Skeletal muscle cell (primary cell): ENCODE data around the gene SPP1.
"Not testable (repeated sequence)": the region's sequence is repeated elsewhere in the genome, so short reads cannot be mapped to it uniquely, and the experiment has no call there.

Experiments
- DNase-seq: peaks from one replicate; pipeline ENCODE4 v3.0.0-alpha.2; 2010; ENCODE audit warnings: low read depth
- H3K4me3 ChIP-seq: 2 replicates; pipeline ENCODE4 v1.5.1; 2011; ENCODE audit warnings: low read depth, mild to moderate bottlenecking, control low read depth, low read length, moderate library complexity

The SPP1 gene

DNA sequence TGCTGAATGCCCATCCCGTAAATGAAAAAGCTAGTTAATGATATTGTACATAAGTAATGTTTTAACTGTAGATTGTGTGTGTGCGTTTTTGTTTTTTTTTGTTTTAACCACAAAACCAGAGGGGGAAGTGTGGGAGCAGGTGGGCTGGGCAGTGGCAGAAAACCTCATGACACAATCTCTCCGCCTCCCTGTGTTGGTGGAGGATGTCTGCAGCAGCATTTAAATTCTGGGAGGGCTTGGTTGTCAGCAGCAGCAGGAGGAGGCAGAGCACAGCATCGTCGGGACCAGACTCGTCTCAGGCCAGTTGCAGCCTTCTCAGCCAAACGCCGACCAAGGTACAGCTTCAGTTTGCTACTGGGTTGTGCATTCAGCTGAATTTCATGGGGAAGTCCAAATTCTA lies at the start of gene SPP1:
Gene SPP1 (plus strand): TSS at position 249 of the 400 bp plus-strand sequence. CDS start 1,182 bp downstream, outside the sequence.
- no peak for DNase-seq
- no peak within 1 kb of the TSS for H3K4me3 ChIP-seq

DNA sequence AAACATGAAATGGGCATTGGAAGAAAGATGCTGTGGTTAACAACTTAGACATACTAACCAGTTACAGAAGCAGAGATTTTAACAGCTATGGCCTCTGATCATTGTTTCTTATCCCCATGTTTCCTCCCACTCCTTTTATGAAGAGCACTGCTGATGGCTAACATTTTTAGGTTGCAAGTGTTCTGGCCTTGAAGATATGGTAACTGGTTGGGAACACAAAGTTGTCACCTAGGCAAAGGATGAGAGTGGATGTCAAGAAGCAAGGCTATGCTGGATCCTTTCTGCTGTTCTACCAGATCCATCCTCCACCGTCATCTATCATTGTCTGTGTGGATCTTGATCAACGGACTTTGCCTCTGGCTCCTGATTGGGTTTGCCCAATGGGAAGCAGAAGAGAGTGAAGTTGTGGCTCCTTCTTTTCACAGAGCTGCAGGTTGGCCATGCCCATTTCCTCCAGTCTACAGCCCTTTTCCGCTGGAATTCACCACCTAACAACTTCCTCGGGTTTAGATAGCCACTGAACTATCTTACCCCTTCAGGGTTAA lies 48.9 kb upstream of the SPP1 start:
- no peak overlapping the region for H3K4me3 ChIP-seq
- DNase-seq = no peak

DNA sequence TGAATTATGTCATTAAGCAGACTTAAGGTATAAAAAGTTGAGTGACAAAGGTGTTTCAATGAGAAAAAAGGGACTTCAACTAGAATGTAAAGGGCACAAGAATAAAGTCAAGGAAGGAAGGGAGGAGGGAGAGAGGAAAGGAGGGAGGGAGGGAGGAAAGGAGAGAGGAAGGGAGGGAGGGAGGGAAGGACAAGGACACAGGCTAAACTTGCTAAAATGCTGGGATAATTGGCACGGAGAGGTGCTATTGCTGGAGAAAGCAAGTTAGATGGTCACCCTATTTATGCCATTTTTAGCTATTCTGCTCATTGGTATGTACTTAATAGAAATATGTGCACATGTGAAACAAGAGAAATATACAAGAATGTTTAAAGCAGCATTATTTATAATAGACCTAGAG lies 44.9 kb upstream of the SPP1 start:
- H3K4me3 ChIP-seq = no peak overlapping the region

DNA sequence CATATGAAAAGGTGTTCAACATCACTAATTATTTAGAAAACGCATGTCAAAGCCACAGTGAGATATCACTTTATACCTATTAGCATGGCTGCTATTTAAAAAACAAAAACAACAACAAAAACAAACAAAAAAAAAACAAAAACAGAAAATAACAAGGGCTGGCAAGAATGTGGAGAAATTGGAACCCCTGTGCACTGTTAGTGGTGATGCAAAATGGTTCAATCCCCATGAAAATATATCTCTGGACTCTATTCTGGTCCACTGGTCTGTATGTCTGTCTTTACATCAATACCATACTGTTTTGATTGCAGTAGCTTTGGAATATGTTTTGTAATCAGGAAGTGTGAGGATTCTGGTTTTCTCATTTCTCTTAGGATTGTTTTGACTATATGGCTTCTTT lies 43.6 kb upstream of the SPP1 start:
- DNase-seq = no peak

More for the DNA sequence above, 44.9 kb upstream of the SPP1 start:
- no peak for DNase-seq

DNA sequence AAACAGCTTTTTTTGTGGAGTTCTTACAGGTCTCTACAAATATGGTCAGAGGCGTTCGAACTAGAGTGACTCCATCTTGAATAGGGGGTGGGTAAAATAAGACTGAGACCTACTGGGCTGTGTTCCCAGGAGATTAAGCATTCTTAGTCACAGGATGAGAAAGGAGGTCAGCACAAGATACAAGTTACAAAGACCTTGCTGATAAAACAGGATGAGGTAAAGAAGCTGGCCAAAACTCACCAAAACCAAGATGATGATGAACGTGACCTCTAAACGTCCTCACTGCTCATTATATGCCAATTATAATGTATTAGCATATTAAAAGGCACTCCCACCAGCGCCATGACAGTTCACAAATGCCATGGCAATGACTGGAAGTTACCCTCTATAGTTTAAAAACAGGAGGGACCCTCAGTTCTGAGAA lies 42.8 kb upstream of the SPP1 start:
- no peak for DNase-seq
- no peak overlapping the region for H3K4me3 ChIP-seq

More for the DNA sequence above, 43.6 kb upstream of the SPP1 start:
- H3K4me3 ChIP-seq = no peak overlapping the region

DNA sequence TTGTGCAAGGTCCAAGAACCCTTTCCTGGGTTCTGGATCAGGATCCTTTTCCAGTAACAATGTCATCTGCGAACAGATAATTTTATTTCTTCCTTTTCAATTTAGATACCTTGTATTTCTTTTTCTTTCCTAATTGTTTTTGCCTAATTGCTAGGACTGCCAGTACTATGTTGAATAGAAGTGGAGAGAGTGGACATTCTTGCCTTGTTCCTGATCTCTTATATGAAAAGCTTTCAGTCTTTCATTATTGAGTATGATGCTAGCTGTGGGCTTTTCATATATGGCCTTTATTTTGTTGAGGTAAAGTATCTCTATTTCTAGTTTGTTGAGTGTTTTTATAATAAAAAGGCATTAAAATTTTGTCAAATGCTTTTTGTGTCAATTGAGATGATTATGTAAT lies 42.2 kb upstream of the SPP1 start:
- DNase-seq = no peak

DNA sequence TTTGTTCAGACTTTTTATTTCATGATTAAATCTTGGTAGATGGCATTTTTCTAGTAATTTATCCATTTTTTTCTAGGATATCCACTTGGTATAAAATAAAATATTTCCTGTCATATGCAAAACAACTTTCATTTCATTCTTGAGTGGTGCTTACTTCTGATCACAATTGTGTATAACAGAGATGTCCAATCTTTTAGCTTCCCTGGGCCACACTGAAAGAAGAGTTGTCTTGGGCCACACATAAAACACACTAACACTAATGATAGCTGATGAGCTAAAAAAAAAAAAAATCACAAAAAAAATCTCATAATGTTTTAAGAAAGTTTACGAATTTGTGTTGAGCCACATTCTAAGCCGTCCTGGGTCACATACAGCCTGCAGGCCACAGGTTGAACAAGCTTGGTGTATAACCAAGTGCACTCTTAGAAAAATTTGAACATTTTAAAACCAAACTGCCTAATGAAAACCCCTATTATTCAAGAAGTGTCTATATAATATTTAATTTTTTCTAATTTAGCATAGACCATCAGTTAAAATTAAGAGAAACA lies 41.3 kb upstream of the SPP1 start:
- no peak for DNase-seq
- no peak overlapping the region for H3K4me3 ChIP-seq

More for the DNA sequence above, 42.2 kb upstream of the SPP1 start:
- no peak overlapping the region for H3K4me3 ChIP-seq

DNA sequence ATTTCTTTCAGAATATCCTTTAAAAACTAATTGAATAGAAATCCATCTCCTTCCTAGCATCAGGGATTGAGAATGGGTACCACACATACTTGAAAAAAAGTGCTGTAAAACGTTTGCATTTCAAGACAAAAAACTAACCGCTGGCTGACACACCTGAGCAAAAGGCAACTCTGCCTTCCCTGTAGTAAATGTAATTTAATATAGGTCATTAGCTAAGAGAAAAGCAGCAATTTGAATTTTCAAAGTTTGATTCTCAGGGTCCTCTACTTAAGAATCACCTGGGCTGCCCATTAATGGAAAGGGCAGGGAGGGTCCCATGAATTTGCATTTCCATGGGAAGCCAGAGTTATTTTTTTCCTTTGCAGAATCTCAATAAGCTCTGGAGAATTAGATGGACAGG lies 40.5 kb upstream of the SPP1 start:
- DNase-seq = no peak
- H3K4me3 ChIP-seq = no peak overlapping the region

DNA sequence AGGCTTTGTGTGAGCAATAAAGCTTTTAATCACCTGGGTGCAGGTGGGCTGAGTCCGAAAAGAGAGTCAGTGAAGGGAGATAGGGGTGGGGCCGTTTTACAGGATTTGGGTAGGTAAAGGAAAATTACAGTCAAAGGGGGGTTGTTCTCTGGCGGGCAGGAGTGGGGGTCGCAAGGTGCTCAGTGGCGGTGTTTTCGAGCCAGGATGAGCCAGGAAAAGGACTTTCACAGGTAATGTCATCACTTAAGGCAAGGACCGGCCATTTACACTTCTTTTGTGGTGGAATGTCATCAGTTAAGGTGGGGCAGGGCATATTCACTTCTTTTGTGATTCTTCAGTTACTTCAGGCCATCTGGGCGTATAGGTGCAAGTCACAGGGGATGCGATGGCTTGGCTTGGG lies 39.6 kb upstream of the SPP1 start:
- not testable (repeated sequence) for H3K4me3 ChIP-seq, DNase-seq

DNA sequence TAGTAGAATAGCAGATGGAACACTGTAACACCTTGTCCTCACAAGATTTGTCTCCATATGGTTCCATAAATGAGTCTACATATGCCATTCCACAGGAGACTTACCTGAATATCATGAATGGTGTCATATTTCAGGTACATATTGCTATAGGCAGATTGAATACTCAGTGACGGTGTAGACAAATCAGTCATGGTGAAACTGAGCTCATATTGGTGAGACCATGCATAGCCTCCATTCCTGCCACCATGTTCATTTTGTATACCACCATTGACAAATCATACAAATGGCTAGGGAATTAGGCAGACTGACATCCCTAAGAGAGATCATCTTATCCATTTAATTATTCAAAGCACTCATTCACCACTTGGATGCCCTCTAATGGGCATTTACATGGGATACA lies 38.0 kb upstream of the SPP1 start:
- H3K4me3 ChIP-seq = no peak overlapping the region
- no peak for DNase-seq

DNA sequence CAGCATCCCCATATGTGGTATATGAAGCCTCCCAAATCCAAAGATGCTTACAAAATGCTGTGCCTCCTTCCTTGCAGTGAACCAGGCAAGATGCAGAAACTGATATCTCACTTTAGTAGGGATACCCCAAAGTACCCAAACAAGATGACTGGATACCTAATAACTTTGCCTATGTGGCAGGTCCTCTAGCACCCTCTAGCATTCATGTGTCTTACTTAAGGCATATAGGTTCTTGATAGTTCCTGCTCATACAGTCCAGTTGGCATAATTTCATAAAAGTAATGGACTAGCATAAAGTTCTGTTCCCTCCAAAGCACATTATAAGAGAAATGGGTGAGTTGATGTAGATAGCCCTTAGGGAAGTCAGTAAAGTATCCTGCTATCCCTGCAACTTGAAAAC lies 36.8 kb upstream of the SPP1 start:
- no peak overlapping the region for H3K4me3 ChIP-seq
- no peak for DNase-seq

DNA sequence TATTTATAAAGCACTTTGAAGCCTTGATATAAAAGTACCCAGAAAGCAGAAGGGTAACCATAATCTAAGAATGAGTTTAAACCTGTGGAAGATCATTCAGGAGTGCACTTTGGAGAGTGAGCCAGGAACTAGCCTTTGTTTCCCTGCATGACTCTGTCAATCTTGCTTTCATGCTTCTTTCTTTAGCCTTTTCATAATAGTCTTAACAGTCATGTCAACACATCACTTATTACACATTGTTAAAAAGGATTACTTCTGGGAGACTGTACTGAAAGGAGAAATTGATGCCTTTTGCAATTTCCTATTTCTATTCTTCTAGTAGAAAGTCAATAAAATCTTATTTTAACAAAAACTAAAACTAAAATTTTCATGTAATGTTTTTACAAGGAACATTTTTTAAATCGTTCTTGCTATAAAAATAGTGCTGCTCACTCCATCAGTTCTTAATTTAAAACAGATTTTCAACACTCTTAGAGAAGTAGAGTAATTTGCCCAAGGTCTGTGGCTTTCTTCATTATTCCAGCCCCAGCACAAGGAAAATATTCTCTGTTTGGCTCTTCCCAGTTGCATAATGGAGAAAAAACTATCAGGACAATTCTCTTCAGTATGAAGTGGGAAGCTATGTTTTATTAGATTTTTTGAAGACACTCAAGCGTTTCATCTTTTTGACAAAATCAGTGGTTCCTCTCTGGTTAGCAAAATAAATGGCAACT lies 35.4 kb upstream of the SPP1 start:
- no peak overlapping the region for H3K4me3 ChIP-seq
- no peak for DNase-seq

DNA sequence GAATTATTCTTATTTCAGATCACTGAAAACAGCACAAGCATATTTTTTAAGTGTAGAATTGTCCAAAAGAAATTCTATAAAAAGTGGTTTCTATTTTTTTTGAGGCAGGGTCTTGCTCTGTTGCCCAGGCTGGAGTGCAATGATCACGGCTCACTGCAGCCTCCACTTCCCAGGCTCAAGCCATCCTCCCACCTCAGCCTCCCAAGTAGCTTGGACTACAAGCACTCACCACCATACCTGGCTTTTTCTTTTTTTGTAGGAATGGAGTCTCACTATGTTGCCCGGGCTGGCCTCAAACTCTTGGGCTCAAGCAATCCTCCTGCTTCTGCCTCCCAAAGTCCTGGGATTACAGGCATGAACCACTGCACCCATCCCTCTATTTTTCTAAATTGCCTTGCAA lies 34.7 kb upstream of the SPP1 start:
- H3K4me3 ChIP-seq, DNase-seq: not testable (repeated sequence)

DNA sequence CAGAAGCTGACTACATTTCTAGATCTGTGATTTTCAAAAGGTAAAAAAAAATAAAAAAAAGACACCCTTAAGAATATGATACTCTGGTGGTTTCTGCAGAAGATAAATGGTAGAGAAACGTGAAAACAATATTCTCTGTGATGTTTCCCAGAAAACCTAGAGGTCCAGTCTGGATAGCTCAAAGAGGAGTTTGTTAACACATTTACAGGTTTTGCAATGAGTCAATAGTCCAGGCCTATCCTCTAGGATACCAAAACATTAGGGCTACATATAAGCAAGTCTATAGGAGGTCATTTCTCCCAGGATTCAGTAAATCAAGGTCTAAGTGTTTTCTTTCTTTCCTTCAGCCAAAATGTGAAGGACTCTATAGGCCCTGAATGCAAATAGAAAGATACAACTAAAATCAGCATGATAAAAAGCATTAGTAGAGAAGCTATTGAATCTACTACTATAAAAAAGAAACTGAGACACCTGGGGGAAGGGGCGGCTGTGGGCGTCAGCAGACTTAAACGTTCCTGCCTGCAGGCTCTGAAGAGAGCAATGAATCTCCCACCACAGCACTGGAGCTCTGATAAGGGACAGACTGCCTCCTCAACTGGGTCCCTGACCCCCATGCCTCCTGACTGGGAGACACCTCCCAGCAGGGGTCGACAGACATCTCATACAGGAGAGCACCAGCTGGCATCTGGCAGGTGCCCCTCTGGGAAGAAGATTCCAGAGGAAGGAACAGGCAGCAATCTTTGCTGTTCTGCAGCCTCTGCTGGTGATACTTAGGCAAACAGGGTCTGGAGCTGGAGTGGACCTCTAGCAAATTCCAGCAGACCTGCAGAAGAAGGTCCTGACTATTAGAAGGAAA lies 33.7 kb upstream of the SPP1 start:
- DNase-seq = no peak

DNA sequence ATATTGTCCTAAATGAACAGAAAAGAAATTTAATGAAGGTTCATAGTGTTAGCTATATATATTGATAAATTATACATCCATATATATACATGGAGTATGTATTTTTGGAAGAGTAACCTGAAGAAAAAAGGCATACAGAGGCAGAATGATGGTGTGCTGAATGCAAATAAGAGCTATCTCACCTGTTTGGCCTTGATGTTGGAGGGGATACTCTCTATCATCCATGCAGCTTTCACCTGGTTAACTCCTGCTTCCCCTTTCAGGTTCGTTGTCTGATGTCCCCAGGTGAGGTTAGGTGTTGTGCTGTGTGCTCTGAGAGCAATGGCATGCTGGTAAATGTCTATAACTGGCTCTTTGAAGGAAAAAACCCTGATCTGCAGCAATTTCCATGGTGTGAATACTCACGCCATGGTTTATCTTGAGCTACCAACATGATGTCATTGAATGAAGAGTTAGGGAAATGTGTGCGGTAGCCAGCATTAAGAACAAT lies 31.8 kb upstream of the SPP1 start:
- H3K4me3 ChIP-seq = no peak overlapping the region
- DNase-seq = no peak

More for the DNA sequence above, 33.7 kb upstream of the SPP1 start:
- H3K4me3 ChIP-seq = no peak overlapping the region

DNA sequence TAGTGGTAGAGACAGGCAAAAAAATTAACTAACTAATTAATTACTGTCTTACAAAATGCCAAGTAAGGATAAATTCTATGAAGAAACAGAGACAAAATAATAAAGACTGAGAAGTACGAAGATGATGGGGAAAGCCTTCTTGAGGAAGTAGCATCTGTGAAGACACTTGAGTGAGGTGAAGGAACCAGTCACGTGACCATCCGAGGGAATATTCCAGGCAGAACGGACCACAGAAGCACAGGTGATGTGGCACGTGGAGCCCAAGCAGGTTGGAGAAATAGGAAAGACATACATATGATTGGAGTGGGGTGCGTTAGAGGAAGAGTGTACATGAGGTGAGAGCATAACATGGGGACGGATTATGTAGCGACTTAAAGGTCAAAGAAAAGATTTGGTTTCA lies 30.5 kb upstream of the SPP1 start:
- H3K4me3 ChIP-seq = no peak overlapping the region
- DNase-seq = no peak

DNA sequence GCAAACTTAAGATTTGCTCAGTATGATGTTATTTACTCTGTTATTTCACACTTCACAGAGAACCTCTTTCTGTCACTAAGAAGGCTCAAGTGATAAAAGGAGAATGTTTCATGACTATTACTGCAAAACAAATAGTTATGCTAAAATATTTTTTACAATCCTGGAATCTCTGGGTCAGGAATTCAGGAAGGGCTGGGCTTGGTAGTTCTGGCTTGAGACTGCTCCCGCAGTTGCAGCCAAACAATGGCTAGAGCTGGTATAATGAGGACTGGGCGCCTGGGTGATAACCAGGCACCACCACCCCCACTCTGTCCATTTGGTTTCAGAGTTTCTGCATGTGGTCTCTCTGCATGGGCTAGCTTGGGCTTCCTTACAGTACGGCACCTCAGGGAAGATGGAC lies 28.7 kb upstream of the SPP1 start:
- no peak overlapping the region for H3K4me3 ChIP-seq
- no peak for DNase-seq

DNA sequence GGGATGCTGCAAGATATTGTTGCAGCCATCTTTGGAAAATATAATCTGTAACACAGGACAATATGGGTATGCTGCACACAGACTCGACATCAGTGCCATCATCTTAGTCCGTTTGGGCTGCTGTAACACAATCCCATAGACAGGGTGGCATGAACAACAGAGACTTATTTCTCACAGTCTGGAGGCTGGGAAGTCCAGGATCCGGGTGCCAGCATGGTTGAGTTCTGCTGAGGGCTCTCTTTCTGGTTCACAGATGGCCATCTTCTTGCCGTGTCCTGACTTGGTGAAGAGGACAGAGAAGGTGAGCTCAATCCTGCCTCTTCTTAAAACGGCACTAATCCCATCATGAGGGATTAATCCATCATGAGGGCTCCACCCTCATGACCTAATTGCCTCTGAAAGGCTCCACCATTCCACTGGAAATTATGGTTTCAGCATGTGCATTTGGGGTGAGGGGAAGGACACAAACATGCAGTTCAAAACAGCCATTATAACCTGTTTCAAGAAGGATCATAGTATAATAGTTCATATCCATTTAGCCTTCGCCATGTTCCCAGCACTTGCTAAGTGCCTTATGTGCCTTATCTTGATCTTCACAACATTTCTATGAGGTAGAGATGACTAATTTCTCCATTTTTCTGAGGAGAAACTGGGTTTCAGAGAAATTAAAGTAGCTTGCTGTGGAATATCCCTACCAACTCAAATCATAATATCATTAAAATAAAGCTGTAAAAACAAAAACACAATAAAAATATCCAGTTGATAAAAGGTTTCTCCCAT lies 27.9 kb upstream of the SPP1 start:
- DNase-seq = no peak
- H3K4me3 ChIP-seq = no peak overlapping the region

DNA sequence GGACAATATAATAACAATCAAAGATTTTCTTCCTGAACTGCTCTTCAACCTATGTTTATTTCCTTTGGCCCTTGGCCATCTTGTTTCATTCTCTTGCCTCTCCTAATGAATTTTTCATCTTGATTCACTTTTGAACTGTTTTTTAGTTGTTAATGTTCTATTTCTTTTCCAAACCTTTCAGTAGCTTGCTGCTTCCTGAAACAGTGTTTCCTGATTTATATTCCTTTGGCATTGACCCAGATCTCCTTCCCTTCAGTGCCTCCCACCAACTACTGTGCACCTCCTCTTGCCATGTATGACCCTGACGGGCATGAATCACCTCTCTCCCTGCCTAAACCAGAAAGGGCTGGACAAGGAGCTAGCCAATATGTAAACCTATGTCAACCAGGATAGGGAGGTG lies 25.6 kb upstream of the SPP1 start:
- H3K4me3 ChIP-seq = no peak overlapping the region
- DNase-seq = peak; percentile 21
